ENCODE measurements around the gene PIGK.

- TF ChIP-seq CTCF (conservative IDR thresholded peaks at IDR 0.05) = no peak
- TF ChIP-seq EZH2 (IDR thresholded peaks at IDR 0.05; ENCODE audit: low read depth) = no peak
These were observed 14.9 kb upstream of the PIGK start for GRCh38 chr1:77234096-77234495.
